SK-N-MC (cell line): ENCODE measurements around the gene HTR2C.

Source experiments
- EZH2 ChIP-seq: fragments of 200-600 bp; sonication (generic); IDR thresholded peaks from one replicate; pipeline ENCODE4 v1.6.1; 2017; ENCODE audit warnings: antibody characterized with exemption
- FOXP2 ChIP-seq: optimal IDR thresholded peaks from 2 replicates; pipeline ENCODE3; 2011; ENCODE audit warnings: mild to moderate bottlenecking, moderate library complexity; ENCODE audit not compliant: insufficient read depth; ENCODE audit errors: extremely low read length, control extremely low read depth
- POLR2AphosphoS5 ChIP-seq: IDR thresholded peaks from 2 replicates; pipeline ENCODE4 v1.6.1; 2012; ENCODE audit warnings: mild to moderate bottlenecking, low read depth, low read length, borderline replicate concordance

DNA sequence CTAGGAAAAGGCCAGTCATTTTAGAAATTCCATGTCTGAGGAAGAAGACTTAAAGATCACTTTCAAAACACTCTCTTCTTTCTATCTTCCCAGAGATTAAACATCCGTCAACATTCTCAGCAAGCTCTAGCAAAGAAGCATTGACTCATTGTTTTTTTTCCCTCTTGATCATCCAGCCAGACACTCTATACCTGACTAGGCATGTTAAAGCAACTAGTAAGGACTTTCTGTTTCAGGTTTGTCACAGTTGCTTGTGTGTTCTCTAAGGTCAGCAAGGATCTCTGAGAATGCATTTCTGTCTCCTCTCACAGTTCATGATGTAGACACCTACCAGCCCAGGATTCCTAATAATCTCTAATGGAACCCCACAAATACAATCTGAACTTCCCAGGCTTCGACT is 321.4 kb downstream of the HTR2C start:
- TF ChIP-seq EZH2 (no peak), POLR2AphosphoS5 (no peak), FOXP2 (no peak)
